Activated naive CD8-positive, alpha-beta T cell (primary cell): Measurements from ENCODE around the gene SORL1.

Experiments
- H3K27ac Mint-ChIP-seq: one replicate; pipeline ENCODE4 v1.8.0; 2021; ENCODE audit warnings: mixed read lengths
- H3K27me3 Mint-ChIP-seq: one replicate; pipeline ENCODE4 v1.8.0; 2021; ENCODE audit warnings: mixed read lengths
- H3K36me3 Mint-ChIP-seq: one replicate; pipeline ENCODE4 v1.8.0; 2021; ENCODE audit warnings: mixed read lengths
- H3K4me1 Mint-ChIP-seq: one replicate; pipeline ENCODE4 v1.8.0; 2021; ENCODE audit warnings: low read depth, mixed read lengths
- H3K4me3 Mint-ChIP-seq: one replicate; pipeline ENCODE4 v1.8.0; 2021; ENCODE audit warnings: mild to moderate bottlenecking, mixed read lengths
- H3K9me3 Mint-ChIP-seq: one replicate; pipeline ENCODE4 v1.8.0; 2021; ENCODE audit warnings: low read depth, mixed read lengths

Gene SORL1

DNA sequence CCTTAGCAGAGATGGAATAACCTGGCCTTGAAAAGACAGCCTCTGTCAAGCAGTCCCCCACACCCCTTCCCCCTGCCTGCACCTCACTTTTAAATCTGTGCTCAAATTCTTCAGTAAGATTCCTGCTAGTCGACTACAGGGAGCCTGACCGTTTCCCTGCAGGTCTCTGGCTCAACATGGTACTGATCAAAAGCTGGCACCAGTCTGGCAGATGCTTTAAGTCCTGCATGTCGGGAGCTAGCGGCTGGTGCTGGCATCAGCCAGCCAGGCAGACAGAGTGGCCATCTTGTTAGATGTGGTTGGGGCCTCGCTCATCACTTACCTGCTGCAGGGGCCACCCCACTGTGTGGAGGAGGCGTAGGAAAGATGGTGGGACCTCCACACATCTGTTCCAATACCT, 205.0 kb downstream of the SORL1 start:
- H3K9me3 Mint-ChIP-seq: no peaks in the 10 kb centered on the region

DNA sequence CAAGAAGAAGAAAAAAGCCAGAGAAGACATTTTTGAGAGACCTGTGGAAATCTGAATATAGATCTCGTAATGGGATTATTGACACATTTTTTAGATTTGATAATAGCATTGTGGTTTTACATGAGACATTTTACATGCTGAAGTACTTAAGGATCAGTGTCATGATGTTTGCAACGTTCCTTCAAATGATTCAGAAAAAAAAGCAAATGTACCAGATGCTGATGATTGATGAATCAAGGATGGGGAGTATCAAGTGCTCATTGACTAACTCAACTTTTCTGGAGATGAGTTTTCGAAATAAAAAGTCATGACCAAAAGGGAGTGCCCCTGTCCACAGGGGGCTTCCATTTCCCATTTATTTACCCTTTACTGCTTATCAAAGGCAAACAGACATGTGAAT, 207.7 kb downstream of the SORL1 start:
- Mint-ChIP-seq H3K4me3 (no peak overlapping the region), H3K9me3 (no peaks in the 10 kb centered on the region), H3K27ac (no peak overlapping the region), H3K36me3 (peaks cover 9% of the 10 kb centered on the region), H3K4me1 (peaks cover 11% of the 10 kb centered on the region), H3K27me3 (peaks cover 1% of the 10 kb centered on the region)

More for the DNA sequence above, 205.0 kb downstream of the SORL1 start:
- Mint-ChIP-seq H3K27me3 (no peaks in the 10 kb centered on the region), H3K27ac (no peak overlapping the region), H3K4me1 (peaks cover 13% of the 10 kb centered on the region), H3K36me3 (peaks cover 5% of the 10 kb centered on the region), H3K4me3 (no peak overlapping the region)

GRCh38 chr11:121661880-121662486, 209.9 kb downstream of the SORL1 start:
- no peaks in the 10 kb centered on the region for H3K9me3 Mint-ChIP-seq
- H3K4me1 Mint-ChIP-seq: no peaks in the 10 kb centered on the region
- peaks cover 9% of the 10 kb centered on the region for H3K36me3 Mint-ChIP-seq
- H3K27ac Mint-ChIP-seq: no peak overlapping the region
- peaks cover 2% of the 10 kb centered on the region for H3K27me3 Mint-ChIP-seq
- no peak overlapping the region for H3K4me3 Mint-ChIP-seq

GRCh38 chr11:121664144-121664543, 212.0 kb downstream of the SORL1 start:
- Mint-ChIP-seq H3K4me3 (no peak overlapping the region), H3K4me1 (no peaks in the 10 kb centered on the region), H3K27me3 (peaks cover 2% of the 10 kb centered on the region), H3K27ac (no peak overlapping the region), H3K36me3 (peaks cover 9% of the 10 kb centered on the region), H3K9me3 (no peaks in the 10 kb centered on the region)

- H3K4me3 Mint-ChIP-seq: no peak overlapping the region
- no peak overlapping the region for H3K27ac Mint-ChIP-seq
- H3K36me3 Mint-ChIP-seq: peaks cover 7% of the 10 kb centered on the region
These were observed 213.2 kb downstream of the SORL1 start for GRCh38 chr11:121665206-121665838.

DNA sequence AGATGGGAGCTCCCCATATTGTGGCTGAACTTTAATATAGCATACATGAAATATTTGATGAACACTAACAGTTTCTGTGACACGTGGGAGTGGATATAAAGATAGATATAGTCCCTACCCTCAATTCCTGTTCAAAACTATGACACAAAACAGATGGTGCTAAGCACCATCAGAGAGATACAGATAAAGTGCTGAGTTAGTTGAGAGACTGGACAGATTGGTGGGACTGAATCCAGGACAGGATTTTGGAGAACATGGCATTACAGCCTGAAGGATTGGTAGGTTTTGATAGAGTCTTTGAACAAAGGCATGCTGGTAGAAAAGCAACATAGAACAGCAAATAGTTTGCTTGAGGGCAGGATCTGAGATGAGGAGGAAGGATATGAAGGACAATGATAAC, 215.7 kb downstream of the SORL1 start:
- H3K27me3 Mint-ChIP-seq: peaks cover 2% of the 10 kb centered on the region
- H3K4me3 Mint-ChIP-seq: no peak overlapping the region
- no peak overlapping the region for H3K27ac Mint-ChIP-seq
- H3K36me3 Mint-ChIP-seq: no peaks in the 10 kb centered on the region
- no peaks in the 10 kb centered on the region for H3K4me1 Mint-ChIP-seq
- H3K9me3 Mint-ChIP-seq: no peaks in the 10 kb centered on the region

More at GRCh38 chr11:121665206-121665838, 213.2 kb downstream of the SORL1 start:
- Mint-ChIP-seq H3K9me3 (no peaks in the 10 kb centered on the region), H3K27me3 (peaks cover 2% of the 10 kb centered on the region), H3K4me1 (no peaks in the 10 kb centered on the region)

GRCh38 chr11:121669422-121669821, 217.3 kb downstream of the SORL1 start:
- Mint-ChIP-seq H3K36me3 (no peaks in the 10 kb centered on the region), H3K4me1 (no peaks in the 10 kb centered on the region), H3K27me3 (peaks cover 2% of the 10 kb centered on the region), H3K27ac (no peak overlapping the region), H3K9me3 (no peaks in the 10 kb centered on the region), H3K4me3 (no peak overlapping the region)

DNA sequence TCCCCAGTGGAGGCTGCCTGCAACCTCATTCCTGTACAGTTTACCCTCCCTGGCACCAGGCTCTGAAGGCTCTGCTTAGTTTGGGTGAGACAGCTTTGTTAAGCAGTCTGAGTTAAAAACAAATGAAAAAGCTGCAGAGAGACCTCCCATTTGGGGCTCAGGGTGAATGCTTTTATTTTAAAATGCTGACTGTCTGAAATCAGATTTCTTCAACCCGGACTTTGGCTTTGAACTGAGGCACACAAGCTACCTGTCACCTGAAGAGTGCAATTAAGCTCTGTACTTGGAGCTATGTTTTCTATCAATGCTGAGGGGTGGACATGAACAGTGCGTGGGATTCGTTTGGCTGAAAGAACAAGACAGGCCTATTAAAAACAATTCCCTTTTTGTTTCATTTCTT, 218.2 kb downstream of the SORL1 start:
- no peaks in the 10 kb centered on the region for H3K4me1 Mint-ChIP-seq
- no peak overlapping the region for H3K27ac Mint-ChIP-seq
- no peaks in the 10 kb centered on the region for H3K27me3 Mint-ChIP-seq
- H3K9me3 Mint-ChIP-seq: no peaks in the 10 kb centered on the region
- no peaks in the 10 kb centered on the region for H3K36me3 Mint-ChIP-seq
- no peak overlapping the region for H3K4me3 Mint-ChIP-seq

- no peaks in the 10 kb centered on the region for H3K27me3 Mint-ChIP-seq
- H3K9me3 Mint-ChIP-seq: no peaks in the 10 kb centered on the region
- H3K27ac Mint-ChIP-seq: no peak overlapping the region
- no peaks in the 10 kb centered on the region for H3K4me1 Mint-ChIP-seq
- no peaks in the 10 kb centered on the region for H3K36me3 Mint-ChIP-seq
- no peak overlapping the region for H3K4me3 Mint-ChIP-seq
These were observed 218.7 kb downstream of the SORL1 start for GRCh38 chr11:121670805-121671282.

DNA sequence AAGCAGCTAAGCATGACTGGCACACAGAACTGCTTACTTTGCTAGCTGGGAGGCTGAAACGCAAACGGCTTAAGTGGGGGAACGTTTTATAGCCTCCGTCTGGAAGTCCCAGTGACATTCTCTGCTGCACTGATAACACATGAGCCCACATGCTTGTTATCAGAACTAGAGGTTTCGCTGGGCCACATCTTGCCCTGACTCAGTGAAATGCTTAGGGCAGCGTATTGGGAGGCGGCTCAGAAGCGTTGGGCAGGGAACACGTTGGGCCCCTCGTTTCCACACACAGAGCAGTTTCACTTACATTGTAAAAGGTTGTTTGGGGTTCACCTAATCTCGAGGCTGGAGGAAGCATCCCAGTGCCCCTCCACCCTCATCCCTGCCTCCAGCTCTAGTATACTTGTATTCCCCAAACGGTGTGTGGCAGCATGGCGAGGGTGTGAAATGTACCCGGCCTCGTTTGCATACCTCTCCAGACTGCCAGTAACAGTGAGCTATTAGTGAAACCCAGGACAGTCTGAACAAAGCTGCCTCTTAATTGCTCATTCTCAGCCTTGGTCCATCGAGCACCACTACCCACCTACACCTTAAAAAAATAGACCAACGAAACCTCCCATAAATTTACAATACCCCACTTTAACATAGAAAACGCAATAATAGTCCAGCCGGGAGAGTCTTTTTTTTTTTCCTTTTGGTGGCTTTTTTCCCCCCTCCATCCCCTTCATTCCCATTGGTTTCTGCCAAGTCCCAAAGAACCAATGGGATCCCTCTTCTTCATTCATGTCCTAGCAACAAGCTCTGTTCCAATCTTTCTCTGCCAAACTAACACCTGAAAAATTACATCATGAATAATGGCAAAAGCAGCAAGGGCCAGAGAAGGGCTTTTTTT, 219.4 kb downstream of the SORL1 start:
- no peak overlapping the region for H3K27ac Mint-ChIP-seq

GRCh38 chr11:121672630-121673487, 220.7 kb downstream of the SORL1 start:
- peaks cover 3% of the 10 kb centered on the region for H3K36me3 Mint-ChIP-seq
- H3K27ac Mint-ChIP-seq: no peak overlapping the region
- H3K4me1 Mint-ChIP-seq: no peaks in the 10 kb centered on the region
- H3K4me3 Mint-ChIP-seq: no peak overlapping the region
- H3K27me3 Mint-ChIP-seq: peaks cover 3% of the 10 kb centered on the region
- no peaks in the 10 kb centered on the region for H3K9me3 Mint-ChIP-seq

More for the DNA sequence above, 219.4 kb downstream of the SORL1 start:
- Mint-ChIP-seq H3K9me3 (no peaks in the 10 kb centered on the region), H3K36me3 (no peaks in the 10 kb centered on the region), H3K27me3 (no peaks in the 10 kb centered on the region), H3K4me1 (no peaks in the 10 kb centered on the region), H3K4me3 (no peak overlapping the region)

DNA sequence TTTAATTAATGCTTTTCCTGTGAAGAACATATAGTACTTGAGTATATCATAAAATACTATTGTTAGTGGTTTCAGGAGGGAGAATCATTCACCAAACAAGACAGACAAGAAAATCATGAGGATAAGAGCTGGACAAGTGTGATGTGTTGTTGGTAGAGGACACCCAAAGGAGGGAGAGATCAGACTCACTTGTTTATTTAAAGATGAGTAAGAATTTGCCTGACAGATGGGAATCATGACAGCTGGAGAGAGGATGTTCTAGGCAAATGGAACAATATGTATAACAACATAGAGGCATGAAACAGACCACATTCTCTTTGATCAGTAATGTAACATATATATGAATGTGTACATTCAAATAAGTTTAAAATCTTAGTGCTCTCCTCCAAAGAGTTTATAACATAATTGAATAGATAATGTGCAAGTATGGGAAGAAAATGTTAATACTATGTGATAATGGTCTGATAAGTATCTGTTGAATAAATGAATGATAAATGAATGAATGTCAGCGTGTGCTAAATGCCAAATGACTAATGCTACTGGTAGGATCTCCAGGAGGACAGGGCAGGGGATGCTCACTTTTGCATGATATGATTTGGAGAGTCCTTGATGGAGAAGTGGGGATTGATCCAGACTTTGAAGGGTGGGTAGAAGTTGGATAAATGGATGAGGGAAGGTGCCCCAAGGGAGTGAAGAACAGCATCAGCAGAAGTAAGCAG, 229.6 kb downstream of the SORL1 start:
- Mint-ChIP-seq H3K27ac (no peak overlapping the region), H3K4me1 (no peaks in the 10 kb centered on the region), H3K9me3 (no peaks in the 10 kb centered on the region), H3K36me3 (peaks cover 6% of the 10 kb centered on the region), H3K27me3 (peaks cover 5% of the 10 kb centered on the region), H3K4me3 (no peak overlapping the region)
